H1 (cell line): ENCODE data around the gene BABAM2. TPM values are rescaled to one million over a fixed set of nuclear protein-coding genes. Genes with fewer than 3 reads are reported as not detected.

Experiments
- ASH2L ChIP-seq: fragments of 200-600, 300-600 bp; sonication (generic); IDR thresholded peaks from one replicate; pipeline ENCODE4 v1.7.1; 2017; ENCODE audit warnings: low read length
- TAF1 ChIP-seq: IDR thresholded peaks from 2 replicates; pipeline ENCODE4 v1.6.1; 2011; ENCODE audit warnings: mild to moderate bottlenecking, low read depth, low read length
- polyA plus RNA-seq, 7 experiments: library from polyadenylated mRNA; depleted of rRNA in 3 of 7; stranded (reverse) in 5 of 7; unstranded in 2 of 7; fragments of >200 nt in 5 of 7; fragments of 200-250 nt in 2 of 7; gene quantifications; 1 replicate in 5 of 7; 2 replicates in 1 of 7; 4 replicates in 1 of 7; pipeline versions ENCODE4 v1.2.1 to v1.2.3, GENCODE V29; 2011 to 2013; ENCODE audit warnings: missing spikeins in 2 of 7, mixed read lengths in 2 of 7
- total RNA-seq: library from RNA; stranded (reverse); fragmentation: NEBNext Ultra II Directional; extraction: Animal tissue kit (Norgen Biotek cat#: 25700); gene quantifications from 2 replicates; pipeline ENCODE4 v1.2.1, GENCODE V29; 2021
- TF ChIP-seq, protein P1 (sequence below): fragments of 300-600 bp; sonication (generic); IDR thresholded peaks from 2 replicates; pipeline ENCODE4 v1.7.1; 2012; ENCODE audit warnings: low read length, moderate library complexity, mild to moderate bottlenecking, inconsistent platforms; ENCODE audit not compliant: insufficient replicate concordance

BABAM2 gene
- total and polyA plus RNA-seq, 2 of the 8 experiments (the other 6 are each of a cell fraction or from before 2014, with no cell fraction given), result 15.8 to 20.9 TPM

DNA sequence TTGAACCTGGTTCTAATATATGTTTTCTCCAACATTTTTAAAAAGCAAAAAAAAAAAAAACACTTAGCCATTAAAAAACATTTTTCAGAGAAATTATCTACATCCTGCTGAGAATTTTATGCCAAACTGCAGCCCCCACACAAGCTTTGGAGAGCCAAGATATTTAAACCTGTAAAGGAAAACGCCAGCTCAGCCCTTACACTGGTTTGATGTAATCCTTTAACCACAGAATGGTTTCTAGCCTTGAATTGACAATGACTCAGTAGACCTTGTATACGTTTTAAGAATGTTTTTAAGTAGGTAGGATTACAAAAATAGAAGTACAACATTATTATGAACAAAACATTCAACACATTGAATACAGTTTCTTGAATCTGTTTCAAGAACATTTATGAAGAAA, 113.6 kb downstream of the BABAM2 start (continued):
- TF ChIP-seq, protein P1, sequence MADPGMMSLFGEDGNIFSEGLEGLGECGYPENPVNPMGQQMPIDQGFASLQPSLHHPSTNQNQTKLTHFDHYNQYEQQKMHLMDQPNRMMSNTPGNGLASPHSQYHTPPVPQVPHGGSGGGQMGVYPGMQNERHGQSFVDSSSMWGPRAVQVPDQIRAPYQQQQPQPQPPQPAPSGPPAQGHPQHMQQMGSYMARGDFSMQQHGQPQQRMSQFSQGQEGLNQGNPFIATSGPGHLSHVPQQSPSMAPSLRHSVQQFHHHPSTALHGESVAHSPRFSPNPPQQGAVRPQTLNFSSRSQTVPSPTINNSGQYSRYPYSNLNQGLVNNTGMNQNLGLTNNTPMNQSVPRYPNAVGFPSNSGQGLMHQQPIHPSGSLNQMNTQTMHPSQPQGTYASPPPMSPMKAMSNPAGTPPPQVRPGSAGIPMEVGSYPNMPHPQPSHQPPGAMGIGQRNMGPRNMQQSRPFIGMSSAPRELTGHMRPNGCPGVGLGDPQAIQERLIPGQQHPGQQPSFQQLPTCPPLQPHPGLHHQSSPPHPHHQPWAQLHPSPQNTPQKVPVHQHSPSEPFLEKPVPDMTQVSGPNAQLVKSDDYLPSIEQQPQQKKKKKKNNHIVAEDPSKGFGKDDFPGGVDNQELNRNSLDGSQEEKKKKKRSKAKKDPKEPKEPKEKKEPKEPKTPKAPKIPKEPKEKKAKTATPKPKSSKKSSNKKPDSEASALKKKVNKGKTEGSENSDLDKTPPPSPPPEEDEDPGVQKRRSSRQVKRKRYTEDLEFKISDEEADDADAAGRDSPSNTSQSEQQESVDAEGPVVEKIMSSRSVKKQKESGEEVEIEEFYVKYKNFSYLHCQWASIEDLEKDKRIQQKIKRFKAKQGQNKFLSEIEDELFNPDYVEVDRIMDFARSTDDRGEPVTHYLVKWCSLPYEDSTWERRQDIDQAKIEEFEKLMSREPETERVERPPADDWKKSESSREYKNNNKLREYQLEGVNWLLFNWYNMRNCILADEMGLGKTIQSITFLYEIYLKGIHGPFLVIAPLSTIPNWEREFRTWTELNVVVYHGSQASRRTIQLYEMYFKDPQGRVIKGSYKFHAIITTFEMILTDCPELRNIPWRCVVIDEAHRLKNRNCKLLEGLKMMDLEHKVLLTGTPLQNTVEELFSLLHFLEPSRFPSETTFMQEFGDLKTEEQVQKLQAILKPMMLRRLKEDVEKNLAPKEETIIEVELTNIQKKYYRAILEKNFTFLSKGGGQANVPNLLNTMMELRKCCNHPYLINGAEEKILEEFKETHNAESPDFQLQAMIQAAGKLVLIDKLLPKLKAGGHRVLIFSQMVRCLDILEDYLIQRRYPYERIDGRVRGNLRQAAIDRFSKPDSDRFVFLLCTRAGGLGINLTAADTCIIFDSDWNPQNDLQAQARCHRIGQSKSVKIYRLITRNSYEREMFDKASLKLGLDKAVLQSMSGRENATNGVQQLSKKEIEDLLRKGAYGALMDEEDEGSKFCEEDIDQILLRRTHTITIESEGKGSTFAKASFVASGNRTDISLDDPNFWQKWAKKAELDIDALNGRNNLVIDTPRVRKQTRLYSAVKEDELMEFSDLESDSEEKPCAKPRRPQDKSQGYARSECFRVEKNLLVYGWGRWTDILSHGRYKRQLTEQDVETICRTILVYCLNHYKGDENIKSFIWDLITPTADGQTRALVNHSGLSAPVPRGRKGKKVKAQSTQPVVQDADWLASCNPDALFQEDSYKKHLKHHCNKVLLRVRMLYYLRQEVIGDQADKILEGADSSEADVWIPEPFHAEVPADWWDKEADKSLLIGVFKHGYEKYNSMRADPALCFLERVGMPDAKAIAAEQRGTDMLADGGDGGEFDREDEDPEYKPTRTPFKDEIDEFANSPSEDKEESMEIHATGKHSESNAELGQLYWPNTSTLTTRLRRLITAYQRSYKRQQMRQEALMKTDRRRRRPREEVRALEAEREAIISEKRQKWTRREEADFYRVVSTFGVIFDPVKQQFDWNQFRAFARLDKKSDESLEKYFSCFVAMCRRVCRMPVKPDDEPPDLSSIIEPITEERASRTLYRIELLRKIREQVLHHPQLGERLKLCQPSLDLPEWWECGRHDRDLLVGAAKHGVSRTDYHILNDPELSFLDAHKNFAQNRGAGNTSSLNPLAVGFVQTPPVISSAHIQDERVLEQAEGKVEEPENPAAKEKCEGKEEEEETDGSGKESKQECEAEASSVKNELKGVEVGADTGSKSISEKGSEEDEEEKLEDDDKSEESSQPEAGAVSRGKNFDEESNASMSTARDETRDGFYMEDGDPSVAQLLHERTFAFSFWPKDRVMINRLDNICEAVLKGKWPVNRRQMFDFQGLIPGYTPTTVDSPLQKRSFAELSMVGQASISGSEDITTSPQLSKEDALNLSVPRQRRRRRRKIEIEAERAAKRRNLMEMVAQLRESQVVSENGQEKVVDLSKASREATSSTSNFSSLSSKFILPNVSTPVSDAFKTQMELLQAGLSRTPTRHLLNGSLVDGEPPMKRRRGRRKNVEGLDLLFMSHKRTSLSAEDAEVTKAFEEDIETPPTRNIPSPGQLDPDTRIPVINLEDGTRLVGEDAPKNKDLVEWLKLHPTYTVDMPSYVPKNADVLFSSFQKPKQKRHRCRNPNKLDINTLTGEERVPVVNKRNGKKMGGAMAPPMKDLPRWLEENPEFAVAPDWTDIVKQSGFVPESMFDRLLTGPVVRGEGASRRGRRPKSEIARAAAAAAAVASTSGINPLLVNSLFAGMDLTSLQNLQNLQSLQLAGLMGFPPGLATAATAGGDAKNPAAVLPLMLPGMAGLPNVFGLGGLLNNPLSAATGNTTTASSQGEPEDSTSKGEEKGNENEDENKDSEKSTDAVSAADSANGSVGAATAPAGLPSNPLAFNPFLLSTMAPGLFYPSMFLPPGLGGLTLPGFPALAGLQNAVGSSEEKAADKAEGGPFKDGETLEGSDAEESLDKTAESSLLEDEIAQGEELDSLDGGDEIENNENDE, result no peak
- no peak for TF ChIP-seq TAF1
- no peak for TF ChIP-seq ASH2L
